A673 (cell line): ENCODE measurements around the gene RHOG.

Source experiments
- EZH2 ChIP-seq: fragments of 200-600 bp; sonication (generic); IDR thresholded peaks from 2 replicates; pipeline ENCODE4 v1.6.1; 2017; ENCODE audit warnings: borderline replicate concordance, low read depth, mild to moderate bottlenecking, mixed read lengths, antibody characterized with exemption, low read length; ENCODE audit not compliant: poor library complexity, severe bottlenecking
- TF ChIP-seq, protein P1 (sequence below): fragments of 300-800, 200-600 bp; sonication (generic); conservative IDR thresholded peaks from 2 replicates; pipeline ENCODE4 v1.5.1; 2017; ENCODE audit warnings: low read depth, mild to moderate bottlenecking, antibody characterized with exemption, low read length, moderate library complexity, mixed read lengths

- TF ChIP-seq, protein P1, sequence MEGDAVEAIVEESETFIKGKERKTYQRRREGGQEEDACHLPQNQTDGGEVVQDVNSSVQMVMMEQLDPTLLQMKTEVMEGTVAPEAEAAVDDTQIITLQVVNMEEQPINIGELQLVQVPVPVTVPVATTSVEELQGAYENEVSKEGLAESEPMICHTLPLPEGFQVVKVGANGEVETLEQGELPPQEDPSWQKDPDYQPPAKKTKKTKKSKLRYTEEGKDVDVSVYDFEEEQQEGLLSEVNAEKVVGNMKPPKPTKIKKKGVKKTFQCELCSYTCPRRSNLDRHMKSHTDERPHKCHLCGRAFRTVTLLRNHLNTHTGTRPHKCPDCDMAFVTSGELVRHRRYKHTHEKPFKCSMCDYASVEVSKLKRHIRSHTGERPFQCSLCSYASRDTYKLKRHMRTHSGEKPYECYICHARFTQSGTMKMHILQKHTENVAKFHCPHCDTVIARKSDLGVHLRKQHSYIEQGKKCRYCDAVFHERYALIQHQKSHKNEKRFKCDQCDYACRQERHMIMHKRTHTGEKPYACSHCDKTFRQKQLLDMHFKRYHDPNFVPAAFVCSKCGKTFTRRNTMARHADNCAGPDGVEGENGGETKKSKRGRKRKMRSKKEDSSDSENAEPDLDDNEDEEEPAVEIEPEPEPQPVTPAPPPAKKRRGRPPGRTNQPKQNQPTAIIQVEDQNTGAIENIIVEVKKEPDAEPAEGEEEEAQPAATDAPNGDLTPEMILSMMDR: no peak
- no peak for TF ChIP-seq EZH2
Measured at GRCh38 chr11:3815845-3816244, 24.9 kb downstream of the RHOG start.
